GM19463 (cell line): ENCODE data around the gene ANKLE2.
"Not testable (repeated sequence)": the region's sequence is repeated elsewhere in the genome, so short reads cannot be mapped to it uniquely, and the experiment has no call there.

Experiments
- ATAC-seq: cut with Tn5 transposase; IDR thresholded peaks from one replicate; pipeline ENCODE4 v1.9.1; 2021; ENCODE audit warnings: mild to moderate bottlenecking, moderate library complexity; ENCODE audit not compliant: unreplicated experiment

Gene ANKLE2

GRCh38 chr12:132777614-132778013, 16.0 kb upstream of the ANKLE2 start:
- no peak for ATAC-seq

DNA sequence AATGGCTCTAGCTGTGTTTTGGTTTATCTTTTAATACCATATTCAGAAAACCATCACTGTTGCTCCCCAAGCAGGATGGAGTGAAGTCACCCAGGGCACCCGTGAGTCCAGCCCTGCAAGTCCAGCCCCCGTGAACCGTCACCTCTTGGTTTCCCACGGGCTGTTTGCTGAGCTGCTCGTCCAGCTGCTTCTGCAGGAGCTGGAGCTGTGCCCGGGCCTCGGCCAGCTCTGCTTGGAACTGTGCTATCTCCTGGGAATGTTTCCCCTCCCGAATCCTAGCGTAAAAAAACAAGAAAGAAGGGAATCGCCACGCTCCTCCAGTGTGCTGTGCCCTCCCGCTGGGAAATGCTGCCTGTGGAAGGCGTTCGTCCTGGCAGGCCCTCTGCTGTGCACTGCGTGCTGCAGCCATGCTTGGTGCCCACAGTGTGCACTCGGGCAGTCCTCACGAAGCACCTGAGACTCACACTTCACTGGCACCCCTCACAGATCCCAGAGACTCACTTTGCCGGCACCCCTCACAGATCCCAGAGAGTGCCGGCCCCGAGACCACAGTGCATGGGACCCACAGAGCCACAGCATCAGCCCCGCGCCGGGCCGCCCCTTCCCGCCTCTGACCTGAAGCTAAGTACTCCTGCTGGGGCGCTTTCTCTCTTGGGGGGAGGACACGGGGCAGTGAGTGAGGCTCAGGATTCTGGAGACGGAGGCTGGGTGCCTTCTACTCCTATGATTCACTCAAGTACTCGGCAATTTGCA, 15.4 kb upstream of the ANKLE2 start:
- no peak for ATAC-seq

GRCh38 chr12:132776230-132776625, 14.6 kb upstream of the ANKLE2 start:
- not testable (repeated sequence) for ATAC-seq

GRCh38 chr12:132775502-132776229, 14.0 kb upstream of the ANKLE2 start:
- ATAC-seq: no peak

GRCh38 chr12:132774646-132775275, 13.1 kb upstream of the ANKLE2 start:
- no peak for ATAC-seq

- ATAC-seq: no peak
Observed at GRCh38 chr12:132774159-132774558, 12.5 kb upstream of the ANKLE2 start.

- no peak for ATAC-seq
Observed at GRCh38 chr12:132773077-132773955, 11.7 kb upstream of the ANKLE2 start.

DNA sequence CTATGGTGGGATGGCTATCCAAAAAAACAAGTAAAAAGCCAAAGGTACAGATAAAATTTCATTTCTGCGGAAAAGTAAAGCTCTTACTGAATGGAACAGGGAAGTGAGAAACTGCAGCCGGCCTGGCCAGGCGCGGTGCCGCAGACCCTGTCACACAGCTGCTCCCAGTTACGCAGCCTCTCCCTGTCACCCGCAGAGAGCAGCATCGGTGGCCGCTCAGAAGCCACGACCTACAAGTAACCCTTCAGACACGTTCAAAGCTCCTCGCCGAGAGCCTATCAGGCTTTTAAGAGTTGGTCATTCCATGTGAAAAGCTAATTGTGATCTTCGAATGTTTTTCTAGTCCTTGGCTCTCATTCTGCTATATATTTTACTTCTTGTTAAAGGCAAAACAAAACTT, 11.0 kb upstream of the ANKLE2 start:
- ATAC-seq: peak; percentile 61

GRCh38 chr12:132771126-132771838, 9.7 kb upstream of the ANKLE2 start:
- ATAC-seq: peak; percentile 56

- ATAC-seq: no peak
Observed at GRCh38 chr12:132766380-132767085, 4.9 kb upstream of the ANKLE2 start.

DNA sequence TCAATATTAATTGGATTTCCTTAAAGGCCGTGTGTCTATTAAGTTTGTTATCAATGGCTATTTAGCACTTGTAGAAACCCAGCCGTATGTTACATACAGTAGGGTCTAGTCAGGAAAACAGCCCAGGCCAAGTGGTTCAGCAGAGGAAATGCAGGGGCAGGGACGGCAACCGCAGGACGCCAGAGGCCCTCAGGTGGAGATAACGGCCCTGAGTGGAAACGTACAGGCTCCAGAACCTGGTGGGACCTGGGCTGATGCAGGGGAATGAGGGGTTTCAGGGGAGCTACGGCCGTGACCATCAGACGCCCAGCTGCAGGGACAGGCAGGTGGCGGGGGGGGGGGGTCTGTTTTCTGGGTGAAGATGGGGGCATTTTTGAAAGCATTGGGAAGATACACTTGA, 3.7 kb upstream of the ANKLE2 start:
- no peak for ATAC-seq

DNA sequence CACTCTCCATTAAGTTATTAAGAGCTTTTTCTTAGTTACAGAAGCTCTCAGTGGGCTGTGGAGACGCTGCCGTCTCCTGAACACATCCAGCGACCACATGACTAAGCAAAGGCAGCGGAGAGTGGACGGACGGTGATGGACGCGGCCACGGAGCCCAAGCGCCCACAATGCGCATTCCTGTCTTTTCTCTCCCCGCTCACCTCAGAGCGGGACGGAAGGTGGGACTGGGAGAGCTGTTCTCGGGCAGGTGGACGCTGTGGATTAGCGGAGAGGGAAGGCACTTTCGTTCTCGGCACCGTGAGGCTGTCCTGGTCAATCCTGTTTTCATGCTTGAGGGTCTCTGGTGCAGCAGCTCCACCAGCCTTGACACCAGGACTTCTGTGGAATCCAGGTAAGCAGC, 2.6 kb upstream of the ANKLE2 start:
- ATAC-seq: no peak

DNA sequence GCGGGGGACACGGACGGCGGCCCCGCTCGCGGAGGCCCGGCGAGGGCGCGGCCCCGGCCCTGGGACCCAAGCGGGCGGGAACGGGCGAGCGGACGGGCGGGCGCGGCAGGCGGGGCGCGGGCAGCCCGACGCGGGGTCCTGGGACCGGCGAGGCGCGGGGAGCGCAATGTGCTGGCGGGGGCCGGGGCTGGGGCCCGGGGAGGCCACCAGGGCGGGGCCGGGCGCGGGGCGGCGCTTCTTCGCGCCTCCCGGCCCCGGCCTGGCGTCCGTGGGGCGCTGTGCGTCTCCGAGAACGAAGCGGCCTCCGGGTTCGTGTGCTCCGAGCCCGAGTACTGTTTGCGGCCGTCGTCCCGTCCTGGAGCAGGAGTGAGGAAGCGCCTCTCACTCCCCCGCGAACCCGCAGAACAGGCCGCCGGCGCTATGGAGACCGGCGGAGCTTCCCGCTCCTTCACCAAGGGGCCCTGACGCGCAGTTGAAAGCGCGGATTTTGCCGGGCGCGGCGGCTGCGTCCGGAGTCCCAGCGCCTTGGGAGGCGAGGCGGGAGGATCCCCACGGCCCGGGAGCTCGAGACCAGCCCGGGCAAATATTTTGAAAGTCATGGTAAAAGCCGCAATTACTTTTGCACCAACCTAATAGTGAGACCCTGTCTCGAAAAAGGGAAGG, 420 bp upstream of the ANKLE2 start:
- ATAC-seq: peak; percentile 84

DNA sequence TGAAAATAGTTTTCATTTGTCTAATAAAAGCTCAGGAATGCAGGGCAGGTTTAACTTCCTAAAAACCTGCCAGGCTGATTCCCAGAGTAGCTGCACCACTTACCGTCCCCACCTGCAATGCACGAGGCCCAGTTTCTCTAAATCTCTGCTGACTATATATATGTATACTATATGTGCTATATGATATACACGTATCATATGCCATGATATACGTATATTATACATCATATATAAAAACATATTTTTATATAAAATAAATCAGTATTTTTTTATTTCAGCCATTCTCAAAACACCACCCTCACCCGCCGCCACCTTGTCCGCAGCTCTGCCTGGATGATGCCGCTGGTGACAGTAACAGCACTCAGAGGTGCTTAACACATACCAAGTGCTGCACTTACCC, 2.3 kb downstream of the ANKLE2 start:
- ATAC-seq: no peak

DNA sequence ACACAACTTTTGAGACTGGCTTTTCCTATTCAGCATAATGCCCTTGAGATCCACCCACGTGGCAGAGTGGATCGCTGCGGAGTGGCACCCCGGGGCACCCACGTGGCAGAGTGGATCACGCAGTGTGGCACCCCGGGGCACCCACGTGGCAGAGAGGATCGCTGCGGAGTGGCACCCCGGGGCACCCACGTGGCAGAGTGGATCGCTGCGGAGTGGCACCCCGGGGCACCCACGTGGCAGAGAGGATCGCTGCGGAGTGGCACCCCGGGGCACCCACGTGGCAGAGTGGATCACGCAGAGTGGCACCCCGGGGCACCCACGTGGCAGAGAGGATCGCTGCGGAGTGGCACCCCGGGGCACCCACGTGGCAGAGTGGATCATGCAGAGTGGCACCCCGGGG, 2.8 kb downstream of the ANKLE2 start:
- ATAC-seq: not testable (repeated sequence)

GRCh38 chr12:132754160-132754932, 7.3 kb downstream of the ANKLE2 start:
- no peak for ATAC-seq

GRCh38 chr12:132753670-132754069, 8.0 kb downstream of the ANKLE2 start:
- ATAC-seq: not testable (repeated sequence)

DNA sequence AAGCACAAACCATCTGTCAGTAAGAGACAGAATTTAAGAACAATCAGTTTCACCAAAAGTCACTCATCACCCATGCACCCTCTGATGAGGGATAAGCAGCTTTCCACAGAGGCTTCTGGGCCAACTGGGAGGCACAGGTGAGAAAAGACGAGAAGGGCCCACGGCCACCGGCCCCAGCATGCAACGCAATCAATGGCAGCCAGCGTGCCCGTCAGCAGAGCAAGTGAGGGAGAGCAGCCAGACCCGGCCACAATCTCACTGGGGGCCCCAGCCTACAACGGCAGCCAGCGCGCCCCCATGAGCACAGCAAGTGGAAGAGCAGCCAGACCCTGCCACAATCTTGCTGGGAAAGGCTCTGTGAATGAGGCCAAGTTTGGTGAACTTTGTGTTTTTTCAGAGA, 13.3 kb downstream of the ANKLE2 start:
- no peak for ATAC-seq
